Psoas muscle (tissue), 8 donors: ENCODE data around the gene UPP1. TPM values are rescaled to one million over a fixed set of nuclear protein-coding genes. Genes with fewer than 3 reads are reported as not detected.

Experiments used
- ATAC-seq, 4 donors: fragments of 200-7000 bp; cut with Tn5 transposase; one replicate each; pipeline ENCODE4 v1.9.1; 2020; ENCODE audit warnings: moderate library complexity in 3 of 4, mild to moderate bottlenecking in 2 of 4
- DNase-seq, 2 donors: peaks; one replicate each; pipeline ENCODE4 v3.0.0-alpha.2; 2020
- H3K27ac ChIP-seq: fragments of 200-600 bp; one replicate; pipeline ENCODE4 v1.8.0; 2022
- H3K27me3 ChIP-seq, 3 donors: fragments of 200-600 bp in 1 of 3; one replicate each; pipeline versions ENCODE4 v1.6.1 to v1.8.0; 2013 to 2022; ENCODE audit warnings: low read length in 2 of 3, mild to moderate bottlenecking in 2 of 3, moderate library complexity in 1 of 3; ENCODE audit not compliant: insufficient read depth in 3 of 3
- H3K36me3 ChIP-seq, 2 donors: fragments of 200-600 bp in 1 of 2; one replicate each; pipeline versions ENCODE4 v1.6.1 to v1.8.0; 2013 to 2022; ENCODE audit warnings: low read depth in 1 of 2, mild to moderate bottlenecking in 1 of 2, moderate library complexity in 1 of 2; ENCODE audit not compliant: insufficient read depth in 1 of 2
- H3K4me1 ChIP-seq: fragments of 200-600 bp; one replicate; pipeline ENCODE4 v1.8.0; 2022
- H3K4me3 ChIP-seq: fragments of 200-600 bp; one replicate; pipeline ENCODE4 v1.8.0; 2022; ENCODE audit warnings: mild to moderate bottlenecking
- H3K9me3 ChIP-seq: fragments of 200-600 bp; one replicate; pipeline ENCODE4 v1.8.0; 2022
- CTCF ChIP-seq: fragments of 200-600 bp; IDR thresholded peaks from one replicate; pipeline ENCODE4 v1.8.0; 2022; ENCODE audit warnings: antibody characterized with exemption
- WGBS, 3 donors: extraction: QIAGEN DNeasy Blood & Tissue Kit; methylation state at CpG; one replicate each; pipeline versions ENCODE4 v1.1.6 to v1.1.7; 2013; 5-methylcytosine and 5-hydroxymethylcytosine counted together
- intact Hi-C, 2 donors: fragments of 100-400 bp; cut with DNase I; formaldehyde crosslinking; loops; one replicate each; pipeline versions ENCODE4 v1.11.0 to v1.14.2; 2022
- polyA plus RNA-seq, 3 donors: library from polyadenylated mRNA; stranded (reverse); fragments of 200-250 nt; gene quantifications; one replicate each; pipeline ENCODE4 v1.2.3, GENCODE V29; 2013
- total RNA-seq, 4 donors: library from RNA; stranded (reverse); fragmentation: NEBNext Ultra II Directional in 2 of 4; extraction: Animal tissue kit (Norgen Biotek cat#: 25700) in 2 of 4; gene quantifications; one replicate each; pipeline versions ENCODE4 v1.2.1 to v1.2.4, GENCODE V29; 2021 to 2023
- donor health status: healthy with polysubstance abuse.
- donor health status: DM: no; HTN: no; CAD: no; lungs with moderate emphysema.
- donor health status: Bipolar disorder and iron deficiency.
- donor health status: healthy.
- donor health status: DM: yes; HTN: yes; CAD: no.
- donor health status: DM: no; HTN: no; CAD: no.
- donor health status: DM: no; HTN: no; CAD: no.
- donor health status: DM: yes; HTN: yes; CAD: no.

Gene UPP1
- total and polyA plus RNA-seq, 7 donors, result 7.5 to 250 (median 11.9) TPM

- no peak for DNase-seq
- no peaks in the 10 kb centered on the region for H3K27me3 ChIP-seq
- H3K4me3 ChIP-seq, result no peak overlapping the region
- no peak for ATAC-seq
- TF ChIP-seq CTCF, result no peak
- intact Hi-C loops, result loop anchor here (1.0 to 5.0 kb wide), 3 partner anchors 74 to 166 kb away; partner anchors contain the start of genes C7orf57 (in 1 of the 2) and PKD1L1 (in 1 of the 2)
- H3K27ac ChIP-seq, result no peak overlapping the region
- no peaks in the 10 kb centered on the region for H3K4me1 ChIP-seq
- peaks cover 0 to 30% of the 10 kb centered on the region in 2 donors for H3K36me3 ChIP-seq
- 74 to 84% (median 77%) methylated on average over 4 of the region's 4 CpGs for WGBS, 3 donors
- no peaks in the 10 kb centered on the region for H3K9me3 ChIP-seq
These were observed 21.8 kb downstream of the UPP1 start for GRCh38 chr7:48110868-48111267.

- intact Hi-C loops, result loop anchor here (5.0 kb wide), 2 partner anchors 74 to 164 kb away; partner anchors contain the start of genes C7orf57 (in 1 of the 2) and PKD1L1 (in 1 of the 2)
- no peak for ATAC-seq
- H3K4me3 ChIP-seq, result no peak overlapping the region
- H3K9me3 ChIP-seq, result no peaks in the 10 kb centered on the region
- H3K27ac ChIP-seq, result no peak overlapping the region
- TF ChIP-seq CTCF, result no peak
- H3K27me3 ChIP-seq, result no peaks in the 10 kb centered on the region
- WGBS, 3 donors, result 78 to 81% (median 80%) methylated on average over 8 of the region's 8 CpGs
- H3K4me1 ChIP-seq, result no peaks in the 10 kb centered on the region
- DNase-seq, result no peak
- H3K36me3 ChIP-seq, result peaks cover 0 to 26% of the 10 kb centered on the region in 2 donors
These were observed 22.5 kb downstream of the UPP1 start for GRCh38 chr7:48111596-48111995.

GRCh38 chr7:48112401-48113165 is 23.5 kb downstream of the UPP1 start:
- Histone ChIP-seq H3K36me3 (peaks cover 0 to 17% of the 10 kb centered on the region in 2 donors), H3K4me1 (no peaks in the 10 kb centered on the region), H3K4me3 (no peak overlapping the region), H3K27me3 (no peaks in the 10 kb centered on the region), H3K9me3 (no peaks in the 10 kb centered on the region), H3K27ac (no peak overlapping the region)
- WGBS, 3 donors, result 83 to 86% (median 84%) methylated on average over 7 of the region's 7 CpGs
- DNase-seq (no peak), ATAC-seq (no peak)
- TF ChIP-seq CTCF, result no peak
- intact Hi-C loops, result loop anchor here (5.0 kb wide), 2 partner anchors 75 to 165 kb away; partner anchors contain the start of genes C7orf57 (in 1 of the 2) and PKD1L1 (in 1 of the 2)

- no peak for TF ChIP-seq CTCF
- intact Hi-C loops, result loop anchor here (5.0 kb wide), 2 partner anchors 76 to 166 kb away; partner anchors contain the start of genes C7orf57 (in 1 of the 2) and PKD1L1 (in 1 of the 2)
- ATAC-seq (no peak), DNase-seq (no peak)
- no peaks in the 10 kb centered on the region for H3K4me1 ChIP-seq
- WGBS, 3 donors, result 84 to 87% (median 85%) methylated on average over 6 of the region's 6 CpGs
- no peak overlapping the region for H3K4me3 ChIP-seq
- H3K27ac ChIP-seq, result no peak overlapping the region
- no peaks in the 10 kb centered on the region for H3K9me3 ChIP-seq
- no peaks in the 10 kb centered on the region for H3K27me3 ChIP-seq
- peaks cover 0 to 10% of the 10 kb centered on the region in 2 donors for H3K36me3 ChIP-seq
These were observed 24.2 kb downstream of the UPP1 start for GRCh38 chr7:48113275-48113674.
